DMS79 treated with DMSO at 0.1 percent for 48 hours (cell line): Measurements from ENCODE around the gene NMBR.
"Not testable (repeated sequence)": the region's sequence is repeated elsewhere in the genome, so short reads cannot be mapped to it uniquely, and the experiment has no call there.

Source experiments
- DNase-seq: peaks from one replicate; lab custom pipeline; 2025; lab: John Stamatoyannopoulos, UW

The NMBR gene

GRCh38 chr6:142154336-142154735, 7.4 kb upstream of the NMBR start:
- no peak for DNase-seq

DNA sequence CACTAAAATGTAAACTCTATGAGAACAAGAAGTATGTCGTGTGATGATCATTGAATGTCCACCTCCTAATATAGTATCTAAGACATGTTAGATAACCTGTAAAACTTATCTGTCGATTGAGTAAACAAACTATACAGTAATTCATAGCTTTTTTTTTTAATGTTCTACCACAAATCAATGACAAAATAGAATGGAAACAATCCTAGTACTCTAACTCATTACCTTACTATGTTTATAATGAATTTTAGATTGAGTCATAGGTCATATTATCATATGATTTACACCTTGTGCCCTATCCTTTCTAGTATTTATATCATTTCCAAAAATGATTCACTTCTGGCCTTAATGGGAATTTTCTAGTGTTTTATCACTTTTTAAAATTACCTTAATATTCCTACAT, 6.3 kb upstream of the NMBR start:
- no peak for DNase-seq

DNA sequence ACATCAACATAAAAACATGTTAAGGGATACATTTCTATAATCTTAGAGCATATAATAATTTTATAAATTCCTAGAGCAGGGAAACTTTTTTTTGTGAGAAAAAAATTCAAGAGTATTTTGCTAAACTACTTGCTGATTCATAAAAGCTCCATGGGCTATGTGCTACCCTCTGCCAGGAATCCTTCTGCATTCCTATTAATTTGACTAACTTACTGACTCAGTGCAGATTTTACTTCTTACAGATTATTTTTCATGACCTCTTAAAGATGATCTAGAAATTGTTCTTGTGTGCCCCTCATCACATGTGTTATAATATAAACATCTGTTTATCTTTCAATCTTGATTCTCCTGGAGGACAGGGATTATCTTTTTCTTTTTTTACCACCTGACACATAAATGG, 5.8 kb upstream of the NMBR start:
- DNase-seq = no peak

GRCh38 chr6:142141531-142141930, 5.4 kb downstream of the NMBR start:
- DNase-seq = not testable (repeated sequence)

GRCh38 chr6:142138876-142139275, 8.0 kb downstream of the NMBR start:
- DNase-seq = no peak

GRCh38 chr6:142132625-142133024, 14.3 kb downstream of the NMBR start, which contains the start of gene GJE1:
Gene GJE1 (plus strand): TSS chr6:142132925. CDS start chr6:142133159, 234 bp downstream.
- DNase-seq = no peak

- DNase-seq = no peak
These were observed 16.1 kb downstream of the NMBR start for GRCh38 chr6:142130814-142131213.

- no peak for DNase-seq
These were observed 25.6 kb downstream of the NMBR start for GRCh38 chr6:142121342-142121741.

- no peak for DNase-seq
These were observed 28.0 kb downstream of the NMBR start for GRCh38 chr6:142118925-142119324.

GRCh38 chr6:142118328-142118727, 28.6 kb downstream of the NMBR start:
- DNase-seq = no peak

- DNase-seq = no peak
These were observed 29.6 kb downstream of the NMBR start for GRCh38 chr6:142117366-142117765.

- peak; percentile 14 for DNase-seq
These were observed 34.4 kb downstream of the NMBR start for GRCh38 chr6:142112451-142113061.

DNA sequence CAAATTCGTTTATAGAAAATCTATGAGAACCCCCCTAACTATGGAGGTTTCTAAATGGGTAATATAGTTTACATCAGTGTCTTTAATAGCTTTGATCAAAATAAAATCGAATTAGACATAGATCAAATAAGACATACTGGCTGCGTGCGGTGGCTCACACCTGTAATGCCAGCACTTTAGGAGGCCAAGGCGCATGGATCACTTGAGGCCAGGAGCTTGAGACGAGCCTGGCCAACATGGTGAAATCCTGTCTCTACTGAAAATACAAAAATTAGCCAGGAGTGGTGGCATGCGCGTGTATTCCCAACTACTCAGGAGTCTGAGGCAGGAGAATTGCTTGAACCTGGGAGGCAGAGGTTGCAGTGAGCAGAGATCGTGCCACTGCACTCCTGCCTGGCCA, 36.1 kb downstream of the NMBR start:
- not testable (repeated sequence) for DNase-seq

DNA sequence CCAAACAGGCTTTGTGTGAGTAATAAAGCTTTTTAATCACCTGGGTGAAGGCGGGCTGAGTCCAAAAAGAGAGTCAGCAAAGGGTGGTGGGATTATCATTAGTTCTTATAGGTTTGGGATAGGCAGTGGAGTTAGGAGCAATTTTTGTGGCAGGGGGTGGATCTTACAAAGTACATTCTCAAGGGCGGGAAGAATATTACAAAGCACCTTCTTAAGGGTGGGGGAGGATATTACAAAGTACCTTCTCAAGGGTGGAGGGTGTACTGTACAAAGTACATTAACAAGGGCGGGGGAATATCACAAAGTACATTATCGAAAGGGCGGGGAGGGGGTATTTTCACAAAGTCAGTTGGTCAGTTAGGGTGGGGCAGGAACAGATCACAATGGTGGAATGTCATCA, 42.1 kb downstream of the NMBR start:
- DNase-seq = not testable (repeated sequence)

DNA sequence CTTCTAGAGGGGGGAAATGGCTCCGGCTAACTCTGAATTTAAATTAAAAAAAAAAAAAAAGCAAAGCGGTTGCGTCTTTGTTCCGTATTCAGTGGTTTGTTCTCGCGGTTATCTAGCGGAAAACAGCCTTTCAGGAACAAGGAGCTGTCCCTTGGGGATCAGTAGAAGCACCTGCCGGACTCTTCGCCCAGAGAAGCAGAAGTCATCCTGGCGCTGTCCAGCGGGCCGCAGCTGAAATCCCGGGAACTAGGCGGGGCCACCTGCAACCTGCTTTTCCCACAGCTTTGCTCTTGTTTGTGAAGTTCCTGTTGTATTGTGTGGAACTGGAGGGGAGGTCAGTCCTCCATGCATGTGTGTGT, 58.1 kb downstream of the NMBR start:
- peak; percentile 16 for DNase-seq

GRCh38 chr6:142087950-142088857, 58.7 kb downstream of the NMBR start:
- peak; percentile 34 for DNase-seq

DNA sequence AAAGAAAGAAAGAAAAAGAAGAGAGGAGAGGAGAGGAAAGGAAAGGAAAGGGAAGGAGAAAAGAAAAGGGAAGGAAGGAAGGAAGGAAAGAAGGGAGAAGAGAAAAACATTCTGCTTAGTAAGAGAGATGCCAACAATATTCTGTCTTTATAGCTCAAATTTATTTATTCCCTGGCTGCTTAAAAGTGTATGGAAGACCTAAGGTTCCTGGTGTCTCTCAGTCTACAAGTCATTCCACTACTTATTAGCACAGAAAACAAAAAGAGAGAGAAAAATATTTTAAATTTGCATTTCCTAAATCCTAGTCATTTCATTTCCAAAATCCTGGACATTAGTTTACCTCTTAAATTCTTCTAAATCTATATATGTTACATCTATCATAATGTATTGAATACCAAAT, 67.8 kb downstream of the NMBR start:
- DNase-seq = no peak

- DNase-seq = no peak
These were observed 71.3 kb downstream of the NMBR start for GRCh38 chr6:142075516-142076101.

DNA sequence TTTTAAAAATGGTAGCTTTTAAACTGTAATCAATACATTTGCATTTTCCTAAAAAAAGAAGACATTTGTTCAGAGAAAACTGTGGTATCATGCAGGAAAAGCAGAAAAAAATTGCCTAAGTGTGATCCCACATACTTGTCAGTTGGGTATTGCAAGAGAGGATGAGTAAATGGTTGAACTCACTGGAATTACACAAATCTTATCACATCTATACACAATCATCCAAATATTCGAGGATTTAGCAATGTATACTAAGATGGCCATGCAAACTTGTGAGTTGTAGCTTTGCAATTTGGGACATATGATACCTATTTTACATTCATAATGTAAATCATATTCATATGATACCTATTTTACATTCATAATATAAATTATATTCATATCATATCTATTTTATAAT, 72.4 kb downstream of the NMBR start:
- no peak for DNase-seq

- DNase-seq = no peak
These were observed 74.9 kb downstream of the NMBR start for GRCh38 chr6:142071981-142072380.

DNA sequence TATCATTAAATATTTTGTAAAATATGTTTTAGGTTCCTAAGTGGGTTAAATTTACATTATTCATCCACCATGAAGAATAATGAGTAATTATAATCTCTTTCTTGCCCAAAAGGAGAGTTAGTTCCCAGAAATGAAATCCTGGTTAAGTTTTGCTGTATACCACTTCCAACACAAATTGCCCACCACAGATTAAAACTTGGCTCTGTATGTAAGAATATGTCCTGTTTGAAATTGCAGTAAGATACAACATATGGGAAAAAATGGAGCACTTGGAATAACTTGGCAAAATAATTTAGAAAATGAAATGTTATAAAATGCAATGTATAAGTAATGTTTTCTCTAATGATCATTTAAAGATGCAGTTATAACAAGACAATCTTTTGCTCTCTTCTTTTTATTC, 78.5 kb downstream of the NMBR start:
- DNase-seq = no peak

DNA sequence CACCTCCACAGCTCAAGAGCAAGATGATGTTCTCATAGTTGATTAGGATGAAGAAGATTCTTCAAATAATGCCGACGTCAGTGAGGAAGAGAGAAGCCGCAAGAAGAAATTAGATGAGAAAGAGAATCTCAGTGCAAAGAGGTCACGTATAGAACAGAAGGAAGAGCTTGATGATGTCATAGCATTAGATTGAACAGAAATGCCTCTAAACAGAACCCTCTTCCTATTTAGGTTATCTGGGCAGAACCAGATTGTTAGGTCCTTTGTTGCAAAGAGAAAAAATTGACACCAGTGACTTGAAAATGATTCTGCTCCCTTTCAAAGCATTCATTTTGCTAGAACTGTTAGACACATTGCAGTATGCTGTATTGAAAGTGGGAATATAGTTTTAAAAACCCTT, 84.1 kb downstream of the NMBR start:
- DNase-seq = not testable (repeated sequence)
